Rectal smooth muscle tissue (tissue), 1 donor: ENCODE measurements around the gene NRG3.

ENCODE experiments used
- H3K27ac ChIP-seq: one replicate; pipeline ENCODE4 v1.7.0; 2013; ENCODE audit warnings: low read depth, low read length, inconsistent platforms
- H3K27me3 ChIP-seq: one replicate; pipeline ENCODE4 v1.7.0; 2013; ENCODE audit warnings: low read length; ENCODE audit not compliant: control insufficient read depth, insufficient read depth
- H3K36me3 ChIP-seq: one replicate; pipeline ENCODE4 v1.7.0; 2013; ENCODE audit warnings: low read length; ENCODE audit not compliant: control insufficient read depth, insufficient read depth
- H3K4me1 ChIP-seq: one replicate; pipeline ENCODE4 v1.7.0; 2013; ENCODE audit warnings: low read length; ENCODE audit not compliant: control insufficient read depth, insufficient read depth
- H3K4me3 ChIP-seq: one replicate; pipeline ENCODE4 v1.7.0; 2013; ENCODE audit warnings: low read length
- H3K9ac ChIP-seq: one replicate; pipeline ENCODE4 v1.7.0; 2013; ENCODE audit warnings: low read length

NRG3 gene

DNA sequence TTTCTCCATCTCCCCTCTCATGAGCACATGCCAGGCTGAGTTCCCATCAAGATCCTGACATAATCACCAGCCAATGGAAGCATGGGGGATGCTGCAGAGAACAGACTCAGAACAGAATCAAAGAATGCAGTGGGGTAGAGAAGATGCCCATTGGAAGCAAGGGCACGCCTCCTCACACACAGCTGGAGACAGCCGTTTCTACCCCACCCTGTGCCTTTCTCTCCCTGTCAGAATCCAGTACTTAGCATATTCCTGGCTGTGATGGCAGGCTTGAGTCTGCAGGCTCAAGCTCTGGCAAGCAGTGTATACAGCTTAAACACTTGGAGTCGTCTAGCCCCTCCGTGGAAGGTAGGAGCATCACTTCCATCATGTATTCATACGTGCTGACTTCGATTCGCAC, 867.9 kb downstream of the NRG3 start:
- no peaks in the 10 kb centered on the region for H3K4me1 ChIP-seq
- H3K27ac ChIP-seq: no peak overlapping the region
- H3K4me3 ChIP-seq: no peak overlapping the region
- H3K9ac ChIP-seq: no peak overlapping the region
- H3K27me3 ChIP-seq: no peaks in the 10 kb centered on the region
- H3K36me3 ChIP-seq: no peaks in the 10 kb centered on the region

DNA sequence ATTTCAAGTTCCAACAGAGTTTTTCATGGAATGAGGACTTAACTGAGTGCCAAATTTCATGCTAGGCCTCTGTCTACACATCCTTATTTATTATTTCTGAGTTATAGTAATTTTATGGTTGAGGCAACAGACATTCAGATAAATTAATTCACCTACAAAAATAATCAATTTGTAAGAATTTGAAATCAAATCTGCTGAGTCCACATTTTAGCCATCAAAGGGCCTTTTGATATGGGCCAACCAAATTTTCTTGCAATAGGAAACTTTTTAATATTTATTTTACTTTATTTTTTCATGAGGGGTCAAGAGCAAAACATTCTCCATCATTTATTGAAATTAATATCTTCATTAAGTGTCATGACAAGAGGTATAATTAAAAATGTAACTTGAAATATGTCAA, 875.5 kb downstream of the NRG3 start:
- Histone ChIP-seq H3K9ac (no peak overlapping the region), H3K4me3 (no peak overlapping the region), H3K36me3 (no peaks in the 10 kb centered on the region), H3K27ac (no peak overlapping the region), H3K4me1 (no peaks in the 10 kb centered on the region), H3K27me3 (no peaks in the 10 kb centered on the region)

DNA sequence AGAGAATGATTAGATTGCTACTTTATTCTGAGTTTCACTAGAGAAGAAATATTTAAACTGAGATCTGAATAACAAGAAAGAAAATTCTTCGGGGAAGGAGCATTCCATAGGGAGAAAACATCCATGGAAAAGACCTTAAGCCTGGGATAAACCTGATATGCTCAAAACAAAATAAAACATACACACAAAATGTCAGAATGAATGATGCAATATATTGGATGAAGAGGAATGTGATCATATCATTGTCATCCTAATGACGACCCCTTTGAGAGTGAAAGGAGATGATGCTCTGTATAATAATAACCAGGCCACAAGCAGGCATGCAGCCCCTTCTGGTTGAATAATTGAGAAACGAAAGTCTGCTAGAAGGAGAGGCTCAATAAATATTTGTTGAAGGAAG, 882.4 kb downstream of the NRG3 start:
- Histone ChIP-seq H3K4me3 (no peak overlapping the region), H3K27me3 (no peaks in the 10 kb centered on the region), H3K27ac (no peak overlapping the region), H3K9ac (no peak overlapping the region), H3K36me3 (no peaks in the 10 kb centered on the region), H3K4me1 (no peaks in the 10 kb centered on the region)

DNA sequence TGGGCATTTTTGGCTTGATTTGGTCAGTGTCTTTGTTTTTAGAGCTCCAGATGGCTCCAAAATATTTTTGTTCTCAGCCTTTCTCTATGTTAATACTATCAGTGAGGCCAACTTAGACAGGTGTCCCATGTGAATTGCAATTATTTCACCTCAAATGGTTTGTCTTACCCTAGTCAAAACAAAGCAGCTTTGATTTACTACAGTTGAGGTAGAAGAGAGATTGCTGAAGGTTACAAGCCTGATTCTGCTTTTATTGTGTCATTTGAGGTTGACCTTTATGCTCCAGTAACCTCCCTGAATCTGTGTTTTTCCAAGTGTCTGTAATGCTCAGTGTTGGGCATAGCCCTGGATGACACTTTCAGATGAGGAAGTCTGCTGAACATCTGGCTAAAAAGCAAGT, 882.9 kb downstream of the NRG3 start:
- Histone ChIP-seq H3K27me3 (no peaks in the 10 kb centered on the region), H3K4me3 (no peak overlapping the region), H3K36me3 (no peaks in the 10 kb centered on the region), H3K27ac (no peak overlapping the region), H3K4me1 (no peaks in the 10 kb centered on the region), H3K9ac (no peak overlapping the region)

DNA sequence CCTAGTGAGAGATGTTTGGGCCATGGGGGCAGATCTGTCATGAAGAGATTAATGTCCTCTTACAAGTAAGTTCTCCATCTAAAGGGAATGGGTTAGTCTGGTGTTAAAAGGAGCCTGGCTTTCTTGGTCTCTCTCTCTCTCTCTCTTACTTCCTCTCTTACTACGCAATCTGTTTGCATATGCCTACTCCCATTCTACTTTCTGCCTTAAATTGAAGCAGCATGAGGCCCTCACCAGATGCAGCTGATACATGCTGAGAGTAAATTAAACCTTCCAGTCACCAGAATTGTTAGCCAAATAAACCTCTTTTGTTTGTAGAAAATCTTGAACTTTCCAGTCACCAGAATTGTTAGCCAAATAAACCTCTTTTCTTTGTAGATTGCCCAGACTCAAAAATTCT, 884.1 kb downstream of the NRG3 start:
- H3K36me3 ChIP-seq: no peaks in the 10 kb centered on the region
- H3K4me3 ChIP-seq: no peak overlapping the region
- H3K27me3 ChIP-seq: no peaks in the 10 kb centered on the region
- H3K9ac ChIP-seq: no peak overlapping the region
- no peaks in the 10 kb centered on the region for H3K4me1 ChIP-seq
- no peak overlapping the region for H3K27ac ChIP-seq

DNA sequence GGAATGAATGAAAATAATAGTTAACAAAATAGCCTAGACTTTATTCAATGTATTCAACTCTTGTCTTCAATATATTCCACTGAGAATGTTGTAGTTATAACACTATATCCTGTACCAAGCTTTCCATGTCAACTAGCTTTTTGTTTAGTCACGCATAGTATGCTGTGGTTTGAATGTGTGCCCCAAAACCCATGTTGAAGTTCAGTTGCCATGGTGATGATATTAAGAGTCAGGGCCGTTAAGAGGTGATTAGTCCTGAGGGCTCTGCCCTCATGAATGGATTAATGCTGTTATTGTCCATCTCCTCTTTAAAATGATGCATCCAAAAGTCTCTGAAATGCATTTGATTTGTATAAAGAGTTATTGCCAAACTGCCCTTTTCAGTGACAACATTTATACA, 887.6 kb downstream of the NRG3 start:
- Histone ChIP-seq H3K36me3 (no peaks in the 10 kb centered on the region), H3K4me1 (no peaks in the 10 kb centered on the region), H3K27me3 (no peaks in the 10 kb centered on the region), H3K27ac (no peak overlapping the region), H3K4me3 (no peak overlapping the region), H3K9ac (no peak overlapping the region)

DNA sequence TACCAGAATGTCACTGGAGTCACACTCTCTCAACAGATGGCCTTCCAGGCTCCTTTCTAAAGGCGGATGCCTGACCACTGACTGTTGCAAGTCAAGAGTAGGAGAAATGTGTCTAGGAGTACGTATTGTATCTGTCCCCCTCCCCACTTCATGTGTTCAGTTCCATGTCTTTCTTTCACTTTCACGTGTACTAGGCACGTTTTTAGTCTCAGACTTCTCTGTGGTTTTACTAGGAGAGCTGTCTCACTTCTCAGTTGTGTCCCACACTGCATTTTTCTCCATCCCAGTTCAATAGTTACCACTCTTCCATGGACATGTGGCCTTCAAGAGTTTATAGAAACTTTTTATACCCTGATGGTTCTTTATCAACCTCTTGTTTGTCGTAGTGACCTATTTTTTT, 893.0 kb downstream of the NRG3 start:
- Histone ChIP-seq H3K4me1 (no peaks in the 10 kb centered on the region), H3K27me3 (no peaks in the 10 kb centered on the region), H3K4me3 (no peak overlapping the region), H3K9ac (no peak overlapping the region), H3K36me3 (no peaks in the 10 kb centered on the region), H3K27ac (no peak overlapping the region)

DNA sequence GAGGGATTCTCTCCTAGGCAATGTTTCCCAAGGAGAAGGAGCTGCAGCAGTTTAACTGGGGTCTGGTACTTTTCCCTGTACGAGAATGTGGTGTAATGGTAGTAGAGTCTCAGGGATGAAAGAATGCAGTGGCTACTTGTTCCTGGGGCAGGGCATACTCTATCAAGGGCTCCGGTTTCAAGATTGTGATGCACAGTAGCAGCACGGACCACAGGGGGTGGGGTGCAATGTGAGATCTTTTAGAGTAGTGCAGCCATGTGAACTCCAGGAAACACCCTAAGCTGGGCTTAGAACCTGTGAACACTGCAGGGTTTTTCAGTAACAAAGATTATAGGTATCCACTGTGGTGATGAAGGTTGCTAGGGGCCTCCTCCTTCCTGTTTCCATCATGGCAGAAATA, 903.9 kb downstream of the NRG3 start:
- no peak overlapping the region for H3K27ac ChIP-seq
- no peaks in the 10 kb centered on the region for H3K4me1 ChIP-seq
- no peaks in the 10 kb centered on the region for H3K27me3 ChIP-seq
- H3K36me3 ChIP-seq: no peaks in the 10 kb centered on the region
- H3K4me3 ChIP-seq: no peak overlapping the region
- no peak overlapping the region for H3K9ac ChIP-seq

DNA sequence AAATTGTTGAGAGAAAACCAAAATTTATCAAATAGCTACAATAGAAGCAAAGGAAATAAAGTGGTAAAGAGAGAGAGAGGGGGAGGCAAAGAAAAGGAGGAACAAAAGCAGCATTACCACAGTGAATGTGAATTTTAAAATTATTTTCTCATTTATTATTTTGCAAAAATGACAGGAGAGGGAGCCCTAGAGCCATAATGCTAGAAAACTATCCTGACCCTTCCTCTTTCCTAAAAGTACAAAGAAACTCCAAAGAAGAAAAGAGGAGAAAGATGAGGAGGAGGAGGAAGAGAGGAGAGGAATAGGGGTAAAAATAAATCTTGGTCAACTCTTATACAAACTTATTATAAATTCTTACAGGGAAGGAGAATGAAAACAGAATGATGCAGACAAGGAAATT, 921.5 kb downstream of the NRG3 start:
- Histone ChIP-seq H3K4me3 (no peak overlapping the region), H3K27ac (no peak overlapping the region)

DNA sequence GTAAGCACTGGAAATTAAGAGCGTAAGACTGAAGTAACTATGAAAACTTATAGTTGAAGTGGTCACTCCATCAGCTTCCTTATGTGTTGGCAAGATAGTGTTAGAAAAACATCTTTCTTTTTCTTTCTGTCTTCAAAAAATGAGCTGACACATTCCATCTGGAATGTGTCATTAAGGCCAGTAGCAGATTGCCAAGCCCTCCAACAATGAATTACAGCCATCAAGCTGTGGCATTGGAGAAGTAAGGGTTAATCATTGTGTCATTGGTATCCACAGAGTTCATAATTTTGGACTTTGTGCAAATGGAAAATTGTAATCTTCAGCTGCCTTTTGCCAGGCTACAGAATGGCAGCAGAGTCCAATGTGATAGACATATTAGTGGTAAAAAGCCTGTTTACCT, 926.3 kb downstream of the NRG3 start:
- Histone ChIP-seq H3K9ac (no peak overlapping the region), H3K27me3 (no peaks in the 10 kb centered on the region), H3K4me3 (no peak overlapping the region), H3K4me1 (no peaks in the 10 kb centered on the region), H3K27ac (no peak overlapping the region), H3K36me3 (no peaks in the 10 kb centered on the region)

More for the DNA sequence above, 921.5 kb downstream of the NRG3 start:
- Histone ChIP-seq H3K9ac (no peak overlapping the region), H3K27me3 (no peaks in the 10 kb centered on the region), H3K4me1 (no peaks in the 10 kb centered on the region), H3K36me3 (no peaks in the 10 kb centered on the region)

DNA sequence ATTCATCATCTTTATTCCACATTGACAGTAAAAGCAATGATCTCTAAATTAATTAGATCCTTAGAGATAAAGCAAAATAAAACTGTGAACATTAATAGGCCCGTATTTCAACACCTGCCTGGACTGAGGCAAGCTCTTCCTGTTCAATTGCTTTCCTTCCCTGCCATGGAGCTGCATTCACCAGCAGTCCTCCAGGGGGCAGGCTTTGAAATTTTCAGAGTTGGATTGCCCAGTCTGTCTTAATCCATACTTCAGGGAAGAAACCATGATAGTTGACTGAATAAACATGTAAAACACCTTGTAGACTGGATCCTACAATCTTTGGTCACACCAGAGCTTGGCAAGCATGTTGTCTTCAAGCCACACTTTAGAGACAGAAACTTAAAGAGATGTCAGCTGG, 936.6 kb downstream of the NRG3 start:
- H3K9ac ChIP-seq: no peak overlapping the region
- H3K4me3 ChIP-seq: no peak overlapping the region
- H3K27me3 ChIP-seq: no peaks in the 10 kb centered on the region
- H3K4me1 ChIP-seq: no peaks in the 10 kb centered on the region
- H3K36me3 ChIP-seq: no peaks in the 10 kb centered on the region
- no peak overlapping the region for H3K27ac ChIP-seq

DNA sequence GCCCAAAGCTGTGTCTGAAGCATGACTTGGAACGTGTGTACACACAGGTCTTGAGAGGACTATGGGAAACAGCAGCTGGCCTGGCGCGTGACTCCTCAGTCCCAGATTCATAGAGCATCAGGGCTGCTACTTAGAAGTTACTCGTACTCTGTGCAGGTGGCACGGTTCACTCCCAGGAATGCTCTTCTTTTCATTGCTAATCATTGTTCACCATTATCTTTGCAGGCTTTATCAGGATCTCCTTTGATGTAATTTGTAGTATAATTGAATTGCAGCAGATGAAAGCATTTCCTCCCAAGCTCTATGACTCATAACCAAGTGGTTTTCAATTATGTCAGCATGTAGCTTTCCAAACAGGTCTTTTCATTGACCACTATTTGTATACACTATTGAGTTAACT, 938.9 kb downstream of the NRG3 start:
- Histone ChIP-seq H3K36me3 (no peaks in the 10 kb centered on the region), H3K9ac (no peak overlapping the region), H3K27me3 (no peaks in the 10 kb centered on the region)

DNA sequence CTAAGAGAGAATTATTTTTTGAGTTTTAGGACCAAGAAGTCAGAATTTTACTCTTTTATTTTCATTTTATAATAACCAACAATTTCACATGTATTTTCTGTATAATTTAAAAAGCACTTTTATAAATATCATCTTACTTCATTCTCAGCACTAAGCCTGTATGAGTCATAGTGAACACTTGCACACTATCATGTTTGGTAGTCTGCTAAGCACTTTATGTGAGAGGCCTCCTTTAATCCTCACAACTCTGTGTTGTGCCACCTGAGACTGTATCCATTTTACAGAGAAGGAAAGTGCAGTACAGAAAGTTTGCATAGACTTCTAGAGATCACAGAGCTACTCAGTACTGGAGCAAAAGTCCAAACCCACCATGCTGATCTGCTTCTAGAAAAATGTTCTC, 939.6 kb downstream of the NRG3 start:
- H3K27ac ChIP-seq: no peak overlapping the region
- H3K4me1 ChIP-seq: no peaks in the 10 kb centered on the region
- H3K36me3 ChIP-seq: no peaks in the 10 kb centered on the region
- no peaks in the 10 kb centered on the region for H3K27me3 ChIP-seq
- H3K9ac ChIP-seq: no peak overlapping the region
- no peak overlapping the region for H3K4me3 ChIP-seq

More for the DNA sequence above, 938.9 kb downstream of the NRG3 start:
- Histone ChIP-seq H3K27ac (no peak overlapping the region), H3K4me3 (no peak overlapping the region), H3K4me1 (no peaks in the 10 kb centered on the region)

DNA sequence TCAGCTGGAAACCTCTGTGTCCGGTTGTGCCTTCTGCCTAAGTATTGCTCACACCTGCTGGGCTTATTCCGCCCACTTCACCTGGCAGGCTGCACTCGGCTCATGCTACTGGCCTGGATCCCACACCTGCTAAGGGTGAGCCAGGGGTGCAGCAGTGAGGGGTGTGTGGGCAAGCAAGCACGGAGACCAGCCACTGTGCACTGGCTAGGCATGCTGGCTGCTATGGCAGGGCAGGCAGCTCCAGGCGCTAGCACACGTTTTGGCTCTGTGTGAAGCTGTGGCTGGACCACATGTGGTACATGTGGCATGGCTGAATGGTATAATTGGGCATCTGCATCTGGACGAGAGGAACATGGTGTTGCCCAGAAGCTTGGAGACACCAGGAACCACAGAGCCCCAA, 940.7 kb downstream of the NRG3 start:
- Histone ChIP-seq H3K4me1 (no peaks in the 10 kb centered on the region), H3K9ac (no peak overlapping the region), H3K27me3 (no peaks in the 10 kb centered on the region), H3K27ac (no peak overlapping the region), H3K4me3 (no peak overlapping the region), H3K36me3 (no peaks in the 10 kb centered on the region)
